ENCODE results near the gene ARHGAP26. TPM values are rescaled to one million over a fixed set of nuclear protein-coding genes. Genes with fewer than 3 reads are reported as not detected.

Gene ARHGAP26
- total RNA-seq, 1 donor from 2014 or later = 18.7 TPM

GRCh38 chr5:143159031-143159430 is 388.9 kb downstream of the ARHGAP26 start:
- Mint-ChIP-seq H3K36me3 (peaks cover 5% of the 10 kb centered on the region), H3K27ac (no peak overlapping the region), H3K4me1 (ENCODE audit: unreplicated experiment) (peaks cover 23% of the 10 kb centered on the region), H3K27me3 (no peaks in the 10 kb centered on the region), H3K9me3 (peaks cover 4% of the 10 kb centered on the region), H3K4me3 (no peak overlapping the region)
- no peak for DNase-seq (ENCODE audit: extremely low spot score, unreplicated experiment)
- TF ChIP-seq, protein P1, sequence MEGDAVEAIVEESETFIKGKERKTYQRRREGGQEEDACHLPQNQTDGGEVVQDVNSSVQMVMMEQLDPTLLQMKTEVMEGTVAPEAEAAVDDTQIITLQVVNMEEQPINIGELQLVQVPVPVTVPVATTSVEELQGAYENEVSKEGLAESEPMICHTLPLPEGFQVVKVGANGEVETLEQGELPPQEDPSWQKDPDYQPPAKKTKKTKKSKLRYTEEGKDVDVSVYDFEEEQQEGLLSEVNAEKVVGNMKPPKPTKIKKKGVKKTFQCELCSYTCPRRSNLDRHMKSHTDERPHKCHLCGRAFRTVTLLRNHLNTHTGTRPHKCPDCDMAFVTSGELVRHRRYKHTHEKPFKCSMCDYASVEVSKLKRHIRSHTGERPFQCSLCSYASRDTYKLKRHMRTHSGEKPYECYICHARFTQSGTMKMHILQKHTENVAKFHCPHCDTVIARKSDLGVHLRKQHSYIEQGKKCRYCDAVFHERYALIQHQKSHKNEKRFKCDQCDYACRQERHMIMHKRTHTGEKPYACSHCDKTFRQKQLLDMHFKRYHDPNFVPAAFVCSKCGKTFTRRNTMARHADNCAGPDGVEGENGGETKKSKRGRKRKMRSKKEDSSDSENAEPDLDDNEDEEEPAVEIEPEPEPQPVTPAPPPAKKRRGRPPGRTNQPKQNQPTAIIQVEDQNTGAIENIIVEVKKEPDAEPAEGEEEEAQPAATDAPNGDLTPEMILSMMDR (conservative IDR thresholded peaks at IDR 0.05) = no peak

DNA sequence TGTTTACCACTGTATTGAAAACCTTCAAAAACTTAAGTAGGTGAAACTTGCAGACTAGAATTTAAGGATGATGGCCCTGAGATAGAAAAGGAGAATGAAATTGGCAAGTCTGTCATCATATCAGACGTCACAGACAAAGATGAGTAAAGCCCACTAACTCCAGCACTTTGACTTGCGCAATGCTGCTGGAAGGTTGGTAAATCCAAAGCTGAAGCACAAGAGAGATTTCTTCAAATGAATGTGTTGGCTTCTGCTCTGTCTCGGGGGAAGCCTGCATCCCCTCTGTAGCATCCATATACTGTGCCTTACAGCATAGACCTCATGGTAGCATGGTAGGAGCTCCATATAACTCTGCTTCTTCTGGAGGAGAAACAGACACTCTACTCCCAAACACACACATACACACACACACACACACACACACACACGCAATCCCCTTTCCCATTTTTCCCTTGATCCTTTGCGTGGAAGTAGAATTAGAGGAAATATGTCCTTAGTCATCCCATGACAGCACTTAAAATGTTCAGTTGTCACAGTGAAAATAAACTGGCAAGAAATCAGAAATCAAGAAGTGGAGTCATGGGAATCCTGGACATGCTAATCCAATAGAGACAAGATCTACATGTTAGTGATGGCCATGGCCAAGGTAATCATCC is 391.8 kb downstream of the ARHGAP26 start:
- Mint-ChIP-seq H3K4me1 (ENCODE audit: unreplicated experiment) (peaks cover 26% of the 10 kb centered on the region), H3K4me3 (no peak overlapping the region), H3K36me3 (peaks cover 5% of the 10 kb centered on the region), H3K9me3 (peaks cover under 1% of the 10 kb centered on the region), H3K27me3 (no peaks in the 10 kb centered on the region), H3K27ac (no peak overlapping the region)
- DNase-seq (ENCODE audit: extremely low spot score, unreplicated experiment) = no peak
- TF ChIP-seq, protein P1 (conservative IDR thresholded peaks at IDR 0.05) = no peak

DNA sequence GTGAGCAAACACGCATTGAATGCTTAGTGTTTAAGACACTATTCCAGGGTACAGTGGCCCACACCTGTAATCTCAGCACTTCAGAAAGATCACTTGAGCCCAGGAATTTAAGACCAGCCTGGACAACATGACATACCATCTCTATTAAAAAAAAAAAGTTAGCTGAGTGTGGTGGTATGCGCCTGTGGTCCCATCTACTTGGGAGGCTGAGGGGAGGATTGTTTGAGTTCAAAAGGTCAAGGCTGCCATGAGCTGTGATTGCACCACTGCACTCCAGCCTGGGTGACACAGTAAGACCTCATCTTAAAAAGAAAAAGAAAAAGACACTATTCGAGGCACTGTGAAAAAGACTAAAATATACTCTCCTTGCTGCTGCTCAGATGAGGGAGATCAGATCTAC is 392.6 kb downstream of the ARHGAP26 start:
- Mint-ChIP-seq H3K27me3 (no peaks in the 10 kb centered on the region), H3K9me3 (no peaks in the 10 kb centered on the region), H3K27ac (no peak overlapping the region), H3K4me1 (ENCODE audit: unreplicated experiment) (peaks cover 30% of the 10 kb centered on the region), H3K4me3 (no peak overlapping the region), H3K36me3 (peaks cover 5% of the 10 kb centered on the region)
- TF ChIP-seq, protein P1 (conservative IDR thresholded peaks at IDR 0.05) = no peak
- DNase-seq (ENCODE audit: extremely low spot score, unreplicated experiment) = no peak

DNA sequence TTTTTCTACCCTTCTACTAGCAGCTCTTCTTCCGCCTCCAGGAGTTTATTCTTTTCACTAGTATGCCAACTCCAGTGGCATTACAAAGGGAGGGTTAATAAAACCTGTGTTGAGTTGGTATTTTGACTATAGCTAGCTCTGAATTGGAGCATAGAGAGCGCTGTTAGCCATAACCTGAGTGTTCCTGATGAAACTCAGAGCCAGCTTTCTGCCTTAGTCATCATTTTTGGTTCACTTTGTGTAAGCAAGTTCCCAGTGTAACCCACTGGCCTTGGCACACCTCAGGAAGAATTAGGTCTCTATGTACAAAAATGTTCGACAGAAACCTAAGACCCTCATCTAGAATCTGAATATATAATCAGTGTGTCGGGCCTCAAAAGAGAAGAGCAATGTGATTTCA is 394.4 kb downstream of the ARHGAP26 start:
- TF ChIP-seq, protein P1 (conservative IDR thresholded peaks at IDR 0.05) = no peak
- DNase-seq (ENCODE audit: extremely low spot score, unreplicated experiment) = no peak
- no peaks in the 10 kb centered on the region for H3K9me3 Mint-ChIP-seq
- H3K27ac Mint-ChIP-seq = no peak overlapping the region
- no peaks in the 10 kb centered on the region for H3K27me3 Mint-ChIP-seq
- no peak overlapping the region for H3K4me3 Mint-ChIP-seq
- peaks cover 30% of the 10 kb centered on the region for H3K4me1 Mint-ChIP-seq (ENCODE audit: unreplicated experiment)
- H3K36me3 Mint-ChIP-seq = peaks cover 5% of the 10 kb centered on the region

DNA sequence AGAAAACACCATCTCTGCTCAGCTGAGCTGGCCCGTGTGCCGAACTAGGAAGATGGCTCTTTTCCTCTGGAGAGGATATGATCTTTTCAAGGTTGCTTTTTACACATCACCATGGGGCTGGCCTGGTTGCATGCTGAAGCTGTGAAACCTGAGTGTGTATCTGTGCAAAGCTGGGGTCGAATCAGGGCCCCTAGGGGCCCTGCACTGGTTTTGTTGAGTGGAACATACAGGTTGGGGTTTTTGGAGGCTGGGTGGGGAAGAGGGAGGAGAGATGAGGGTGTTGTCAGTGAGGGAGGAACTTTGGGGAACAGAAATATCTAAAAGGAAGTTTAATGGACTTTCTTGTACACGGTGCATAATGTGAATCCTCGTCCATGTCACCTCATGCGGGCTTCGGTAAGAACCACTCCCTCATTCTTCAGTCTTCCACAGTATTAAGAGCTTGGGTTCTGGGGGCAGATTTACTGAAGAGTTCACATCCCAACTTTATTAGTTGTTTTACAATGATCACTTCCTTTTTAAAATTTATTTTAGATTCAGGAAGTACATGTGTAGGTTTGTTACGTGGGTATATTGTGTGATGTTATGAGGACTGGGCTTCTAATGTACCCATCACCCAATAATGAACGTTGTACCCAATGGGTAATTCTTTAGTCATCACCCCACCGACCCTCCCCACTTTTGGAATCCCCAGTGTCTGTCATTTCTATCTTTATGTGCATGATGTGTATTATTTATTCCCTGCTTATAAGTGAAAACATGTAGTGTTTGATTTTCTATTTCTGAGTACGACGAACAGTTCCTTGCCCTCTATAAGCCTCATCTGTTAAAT is 395.1 kb downstream of the ARHGAP26 start:
- Mint-ChIP-seq H3K27me3 (no peaks in the 10 kb centered on the region), H3K36me3 (peaks cover 5% of the 10 kb centered on the region), H3K9me3 (no peaks in the 10 kb centered on the region), H3K4me1 (ENCODE audit: unreplicated experiment) (peaks cover 30% of the 10 kb centered on the region), H3K27ac (no peak overlapping the region), H3K4me3 (no peak overlapping the region)
- TF ChIP-seq, protein P1 (conservative IDR thresholded peaks at IDR 0.05) = no peak
- DNase-seq (ENCODE audit: extremely low spot score, unreplicated experiment) = no peak

All from type B pancreatic cell (in vitro differentiated cells).